Lower leg skin (tissue), 3 donors: ENCODE measurements around the gene ERC2.

Experiments used
- POLR2A ChIP-seq, 2 donors: fragments of 450-650 bp; IDR thresholded peaks; one replicate each; pipeline ENCODE4 v1.6.1; 2016 to 2017; ENCODE audit warnings: antibody characterized with exemption in 2 of 2, mild to moderate bottlenecking in 1 of 2, moderate library complexity in 1 of 2
- TF ChIP-seq, protein P1 (sequence below), 3 donors: fragments of 450-650 bp; IDR thresholded peaks; one replicate each; pipeline ENCODE4 v1.5.1; 2016; ENCODE audit warnings: antibody characterized with exemption in 3 of 3, mild to moderate bottlenecking in 3 of 3, moderate library complexity in 2 of 3

DNA sequence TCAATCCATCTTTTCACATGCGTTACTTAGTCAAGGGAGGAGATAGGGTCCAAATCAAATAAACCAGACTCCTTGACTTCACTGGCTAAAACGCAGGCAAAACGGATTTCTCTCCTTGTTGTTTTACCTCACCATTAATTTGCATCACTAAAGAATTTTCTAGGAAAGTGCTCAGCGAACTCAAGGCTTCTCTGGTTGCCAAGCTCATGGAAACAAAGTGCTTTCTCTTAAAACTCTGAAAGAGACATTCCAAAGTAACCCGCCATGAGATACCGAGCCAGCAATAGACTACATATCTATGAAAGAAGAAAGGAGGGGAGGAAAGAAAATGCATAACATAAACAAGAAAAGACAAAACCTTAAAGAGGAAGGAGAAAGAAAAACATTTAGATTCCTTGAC is 769.4 kb downstream of the ERC2 start:
- TF ChIP-seq, protein P1, sequence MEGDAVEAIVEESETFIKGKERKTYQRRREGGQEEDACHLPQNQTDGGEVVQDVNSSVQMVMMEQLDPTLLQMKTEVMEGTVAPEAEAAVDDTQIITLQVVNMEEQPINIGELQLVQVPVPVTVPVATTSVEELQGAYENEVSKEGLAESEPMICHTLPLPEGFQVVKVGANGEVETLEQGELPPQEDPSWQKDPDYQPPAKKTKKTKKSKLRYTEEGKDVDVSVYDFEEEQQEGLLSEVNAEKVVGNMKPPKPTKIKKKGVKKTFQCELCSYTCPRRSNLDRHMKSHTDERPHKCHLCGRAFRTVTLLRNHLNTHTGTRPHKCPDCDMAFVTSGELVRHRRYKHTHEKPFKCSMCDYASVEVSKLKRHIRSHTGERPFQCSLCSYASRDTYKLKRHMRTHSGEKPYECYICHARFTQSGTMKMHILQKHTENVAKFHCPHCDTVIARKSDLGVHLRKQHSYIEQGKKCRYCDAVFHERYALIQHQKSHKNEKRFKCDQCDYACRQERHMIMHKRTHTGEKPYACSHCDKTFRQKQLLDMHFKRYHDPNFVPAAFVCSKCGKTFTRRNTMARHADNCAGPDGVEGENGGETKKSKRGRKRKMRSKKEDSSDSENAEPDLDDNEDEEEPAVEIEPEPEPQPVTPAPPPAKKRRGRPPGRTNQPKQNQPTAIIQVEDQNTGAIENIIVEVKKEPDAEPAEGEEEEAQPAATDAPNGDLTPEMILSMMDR (IDR thresholded peaks at IDR 0.05) = no peak
- TF ChIP-seq POLR2A (IDR thresholded peaks at IDR 0.05) = no peak
